Adrenal gland (tissue), 5 donors: ENCODE data around the gene CLEC4F.

Experiments
- CTCF ChIP-seq, 6 experiments: fragments of 450-650 bp in 4 of 6; fragments of 200-600 bp in 2 of 6; sonication (generic) in 1 of 6; IDR thresholded peaks; 1 replicate in 5 of 6; 2 replicates in 1 of 6; pipeline versions ENCODE4 v1.5.1 to v1.8.0; 2016 to 2021; ENCODE audit warnings: antibody characterized with exemption in 6 of 6, mild to moderate bottlenecking in 2 of 6, moderate library complexity in 1 of 6
- POLR2A ChIP-seq, 2 donors: fragments of 450-650 bp; IDR thresholded peaks; one replicate each; pipeline ENCODE4 v1.6.1; 2017; ENCODE audit warnings: antibody characterized with exemption in 2 of 2, mild to moderate bottlenecking in 2 of 2, moderate library complexity in 1 of 2
- donor health status: DM: no; HTN: no; CAD: no.

- TF ChIP-seq CTCF (IDR thresholded peaks at IDR 0.05) (no peak), POLR2A (IDR thresholded peaks at IDR 0.05) (no peak)
Measured at GRCh38 chr2:70768590-70769085, 51.8 kb downstream of the CLEC4F start.
